ENCODE measurements around the gene TRIM59. TPM values are rescaled to one million over a fixed set of nuclear protein-coding genes. Genes with fewer than 3 reads are reported as not detected.

TRIM59 gene
- total RNA-seq, 1 experiment from 2014 or later, result 20.8 TPM

GRCh38 chr3:160402221-160403027, 47.2 kb downstream of the TRIM59 start:
- intact Hi-C loops (cut with micrococcal nuclease; ENCODE audit: unreplicated experiment), result loop anchor here (5.0 to 10.0 kb wide), 2 partner anchors 45 to 272 kb away; partner anchors contain the start of genes ARL14 and TRIM59

DNA sequence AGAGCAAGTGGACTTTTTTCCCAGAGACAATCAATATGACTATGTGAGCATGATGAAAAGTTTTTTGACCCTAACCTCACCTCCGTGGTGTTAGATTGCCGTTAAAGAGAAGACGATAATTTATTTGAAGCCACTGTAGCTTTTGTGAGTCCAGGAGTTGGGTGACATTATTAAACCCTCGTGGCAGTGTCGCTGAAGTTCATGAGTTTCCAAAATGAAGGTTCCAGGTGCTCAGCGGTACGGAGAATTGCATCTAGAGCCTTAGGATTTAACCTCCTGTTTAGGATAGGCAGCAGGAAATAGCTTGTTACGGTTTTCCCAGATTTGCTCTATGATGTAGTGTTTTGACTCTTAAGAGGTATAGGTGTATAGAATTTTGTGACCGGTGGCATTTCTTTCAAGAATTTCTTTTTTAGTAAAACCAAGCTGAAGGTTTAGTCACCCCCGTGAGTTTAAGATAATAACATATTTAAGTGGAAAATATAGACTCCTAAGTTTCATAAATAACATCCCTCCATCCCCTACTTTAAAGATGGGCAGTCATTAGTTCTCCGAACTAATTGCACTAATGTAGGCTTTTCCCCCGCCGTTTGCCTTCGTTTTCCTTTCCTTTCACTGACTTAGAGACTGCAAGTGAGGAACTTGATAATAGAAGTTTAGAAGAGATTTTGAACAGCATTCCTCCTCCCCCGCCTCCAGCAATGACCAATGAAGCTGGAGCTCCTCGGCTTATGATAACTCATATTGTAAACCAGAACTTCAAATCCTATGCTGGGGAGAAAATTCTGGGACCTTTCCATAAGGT, 48.1 kb downstream of the TRIM59 start:
- H3K4me1 Mint-ChIP-seq (ENCODE audit: low read depth, unreplicated experiment), result peaks cover 36% of the 10 kb centered on the region
- TF ChIP-seq, protein P1, sequence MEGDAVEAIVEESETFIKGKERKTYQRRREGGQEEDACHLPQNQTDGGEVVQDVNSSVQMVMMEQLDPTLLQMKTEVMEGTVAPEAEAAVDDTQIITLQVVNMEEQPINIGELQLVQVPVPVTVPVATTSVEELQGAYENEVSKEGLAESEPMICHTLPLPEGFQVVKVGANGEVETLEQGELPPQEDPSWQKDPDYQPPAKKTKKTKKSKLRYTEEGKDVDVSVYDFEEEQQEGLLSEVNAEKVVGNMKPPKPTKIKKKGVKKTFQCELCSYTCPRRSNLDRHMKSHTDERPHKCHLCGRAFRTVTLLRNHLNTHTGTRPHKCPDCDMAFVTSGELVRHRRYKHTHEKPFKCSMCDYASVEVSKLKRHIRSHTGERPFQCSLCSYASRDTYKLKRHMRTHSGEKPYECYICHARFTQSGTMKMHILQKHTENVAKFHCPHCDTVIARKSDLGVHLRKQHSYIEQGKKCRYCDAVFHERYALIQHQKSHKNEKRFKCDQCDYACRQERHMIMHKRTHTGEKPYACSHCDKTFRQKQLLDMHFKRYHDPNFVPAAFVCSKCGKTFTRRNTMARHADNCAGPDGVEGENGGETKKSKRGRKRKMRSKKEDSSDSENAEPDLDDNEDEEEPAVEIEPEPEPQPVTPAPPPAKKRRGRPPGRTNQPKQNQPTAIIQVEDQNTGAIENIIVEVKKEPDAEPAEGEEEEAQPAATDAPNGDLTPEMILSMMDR (IDR thresholded peaks at IDR 0.05; ENCODE audit: unreplicated experiment), result no peak
- peak overlapping the region; percentile 98 for H3K4me3 Mint-ChIP-seq (ENCODE audit: low read depth, unreplicated experiment)
- H3K36me3 Mint-ChIP-seq (ENCODE audit: insufficient read depth, unreplicated experiment), result peaks cover 86% of the 10 kb centered on the region
- intact Hi-C loops (cut with micrococcal nuclease; ENCODE audit: unreplicated experiment), result loop anchor here (5.0 to 10.0 kb wide), 2 partner anchors 46 to 273 kb away; partner anchors contain the start of genes ARL14 and TRIM59
- DNase-seq, result peak; percentile 34
- H3K27me3 Mint-ChIP-seq (ENCODE audit: unreplicated experiment), result no peaks in the 10 kb centered on the region
- no TSS peak for BruUV-seq (replicated peaks)
- no peaks in the 10 kb centered on the region for H3K9me3 Mint-ChIP-seq (ENCODE audit: low read depth, unreplicated experiment)
- H3K27ac Mint-ChIP-seq (ENCODE audit: unreplicated experiment), result peak overlapping the region; percentile 98
- CTCF ChIA-PET, result interaction anchor here (0.7 to 1.2 kb wide), 5 partner anchors 8 to 87 kb away, joined by 3 to 6 read pairs (median 3); no protein-coding TSS in a partner anchor

More at GRCh38 chr3:160402221-160403027, 47.2 kb downstream of the TRIM59 start:
- no TSS peak for BruUV-seq (replicated peaks)
- Mint-ChIP-seq H3K4me1 (ENCODE audit: low read depth, unreplicated experiment) (peaks cover 29% of the 10 kb centered on the region), H3K27ac (ENCODE audit: unreplicated experiment) (peak overlapping the region; percentile 98), H3K4me3 (ENCODE audit: low read depth, unreplicated experiment) (peak overlapping the region; percentile 98), H3K9me3 (ENCODE audit: low read depth, unreplicated experiment) (no peaks in the 10 kb centered on the region), H3K27me3 (ENCODE audit: unreplicated experiment) (no peaks in the 10 kb centered on the region), H3K36me3 (ENCODE audit: insufficient read depth, unreplicated experiment) (peaks cover 92% of the 10 kb centered on the region)
- TF ChIP-seq, protein P1 (IDR thresholded peaks at IDR 0.05; ENCODE audit: unreplicated experiment), result no peak
- DNase-seq, result no peak
- CTCF ChIA-PET, result interaction anchor here (0.7 to 1.2 kb wide), 5 partner anchors 7 to 88 kb away, joined by 3 to 6 read pairs (median 3); no protein-coding TSS in a partner anchor

DNA sequence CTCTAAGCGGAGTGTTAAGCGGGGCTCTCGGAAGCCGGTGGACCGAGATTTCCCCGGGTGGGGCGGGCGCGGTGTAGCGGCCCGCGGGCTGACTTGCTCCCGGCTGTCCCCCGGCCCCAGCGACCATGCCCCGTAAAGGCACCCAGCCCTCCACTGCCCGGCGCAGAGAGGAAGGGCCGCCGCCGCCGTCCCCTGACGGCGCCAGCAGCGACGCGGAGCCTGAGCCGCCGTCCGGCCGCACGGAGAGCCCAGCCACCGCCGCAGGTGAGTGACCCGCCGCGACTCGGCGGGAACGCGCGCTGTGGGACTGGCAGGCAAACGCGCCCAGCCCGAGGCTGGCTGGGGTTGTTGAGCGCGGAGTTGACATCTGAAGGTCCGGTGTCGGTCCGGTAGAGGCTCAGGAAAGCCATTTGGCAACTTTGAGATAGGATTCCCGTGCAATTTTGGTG, 48.9 kb downstream of the TRIM59 start:
- H3K27me3 Mint-ChIP-seq (ENCODE audit: unreplicated experiment), result no peaks in the 10 kb centered on the region
- H3K36me3 Mint-ChIP-seq (ENCODE audit: insufficient read depth, unreplicated experiment), result peaks cover 78% of the 10 kb centered on the region
- TF ChIP-seq, protein P1 (IDR thresholded peaks at IDR 0.05; ENCODE audit: unreplicated experiment), result no peak
- CTCF ChIA-PET, result no interaction called here
- peak; percentile 48 for DNase-seq
- peak overlapping the region; percentile 98 for H3K4me3 Mint-ChIP-seq (ENCODE audit: low read depth, unreplicated experiment)
- H3K4me1 Mint-ChIP-seq (ENCODE audit: low read depth, unreplicated experiment), result peaks cover 42% of the 10 kb centered on the region
- no TSS peak for BruUV-seq (replicated peaks)
- H3K27ac Mint-ChIP-seq (ENCODE audit: unreplicated experiment), result peak overlapping the region; percentile 98
- intact Hi-C loops (cut with micrococcal nuclease; ENCODE audit: unreplicated experiment), result loop anchor here (5.0 to 10.0 kb wide), 2 partner anchors 47 to 274 kb away; partner anchors contain the start of genes ARL14 and TRIM59
- no peaks in the 10 kb centered on the region for H3K9me3 Mint-ChIP-seq (ENCODE audit: low read depth, unreplicated experiment)

GRCh38 chr3:160400030-160400701, 49.4 kb downstream of the TRIM59 start:
- CTCF ChIA-PET, result interaction anchor here (1.1 kb wide), 1 partner anchor 9 kb away, joined by 4 read pairs; no protein-coding TSS in a partner anchor
- Mint-ChIP-seq H3K9me3 (ENCODE audit: low read depth, unreplicated experiment) (no peaks in the 10 kb centered on the region), H3K27ac (ENCODE audit: unreplicated experiment) (peak overlapping the region; percentile 98), H3K4me3 (ENCODE audit: low read depth, unreplicated experiment) (peak overlapping the region; percentile 98), H3K4me1 (ENCODE audit: low read depth, unreplicated experiment) (peaks cover 47% of the 10 kb centered on the region), H3K27me3 (ENCODE audit: unreplicated experiment) (no peaks in the 10 kb centered on the region), H3K36me3 (ENCODE audit: insufficient read depth, unreplicated experiment) (peaks cover 73% of the 10 kb centered on the region)
- DNase-seq, result peak; percentile 47
- TF ChIP-seq, protein P1 (IDR thresholded peaks at IDR 0.05; ENCODE audit: unreplicated experiment), result no peak
- intact Hi-C loops (cut with micrococcal nuclease; ENCODE audit: unreplicated experiment), result loop anchor here (5.0 to 10.0 kb wide), 2 partner anchors 47 to 275 kb away; partner anchors contain the start of genes ARL14 and TRIM59
- BruUV-seq (replicated peaks), result no TSS peak

Measured in Calu3 (cell line).